ENCODE measurements around the gene RYR3.

RYR3 gene

DNA sequence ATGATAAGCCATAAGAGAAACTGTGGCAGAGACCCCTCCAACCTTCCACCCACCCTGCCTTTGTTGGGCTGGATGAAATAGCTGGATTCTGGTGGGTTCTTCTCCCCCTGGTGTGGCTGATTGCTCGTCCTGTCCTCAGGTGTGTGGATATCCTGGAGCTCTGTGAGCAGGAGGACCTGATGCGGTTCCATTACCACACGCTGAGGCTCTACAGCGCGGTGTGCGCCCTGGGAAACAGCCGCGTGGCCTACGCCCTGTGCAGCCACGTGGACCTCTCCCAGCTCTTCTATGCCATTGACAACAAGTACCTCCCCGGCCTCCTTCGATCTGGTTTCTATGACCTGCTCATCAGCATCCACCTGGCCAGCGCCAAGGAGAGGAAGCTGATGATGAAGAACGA, 351.2 kb downstream of the RYR3 start:
- no peak overlapping the region for H3K4me3 ChIP-seq (ENCODE audit: control insufficient read depth, low read depth, low read length)
- DNase-seq (ENCODE audit: low read depth): no peak

DNA sequence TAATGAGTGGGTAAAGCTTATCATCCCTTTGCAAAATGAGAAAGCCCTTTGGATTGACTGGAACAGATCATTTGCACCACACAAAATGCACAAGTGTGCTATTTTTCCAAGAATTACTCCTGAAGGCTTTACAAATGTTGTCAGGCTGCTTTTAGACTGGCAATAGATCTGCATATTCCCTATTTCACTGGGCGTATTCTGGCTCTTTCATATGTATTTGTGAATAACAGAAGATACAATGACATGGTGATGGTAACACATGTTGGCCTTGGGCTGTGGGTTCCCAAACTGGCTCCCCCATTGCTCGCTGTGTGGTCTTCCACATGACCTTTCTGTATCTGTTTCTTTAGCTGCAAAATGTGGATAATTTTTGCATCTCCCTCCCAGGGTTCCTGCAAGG, 354.2 kb downstream of the RYR3 start:
- H3K4me3 ChIP-seq (ENCODE audit: control insufficient read depth, low read depth, low read length): no peak overlapping the region
- no peak for DNase-seq (ENCODE audit: low read depth)
- TF ChIP-seq, protein P1, sequence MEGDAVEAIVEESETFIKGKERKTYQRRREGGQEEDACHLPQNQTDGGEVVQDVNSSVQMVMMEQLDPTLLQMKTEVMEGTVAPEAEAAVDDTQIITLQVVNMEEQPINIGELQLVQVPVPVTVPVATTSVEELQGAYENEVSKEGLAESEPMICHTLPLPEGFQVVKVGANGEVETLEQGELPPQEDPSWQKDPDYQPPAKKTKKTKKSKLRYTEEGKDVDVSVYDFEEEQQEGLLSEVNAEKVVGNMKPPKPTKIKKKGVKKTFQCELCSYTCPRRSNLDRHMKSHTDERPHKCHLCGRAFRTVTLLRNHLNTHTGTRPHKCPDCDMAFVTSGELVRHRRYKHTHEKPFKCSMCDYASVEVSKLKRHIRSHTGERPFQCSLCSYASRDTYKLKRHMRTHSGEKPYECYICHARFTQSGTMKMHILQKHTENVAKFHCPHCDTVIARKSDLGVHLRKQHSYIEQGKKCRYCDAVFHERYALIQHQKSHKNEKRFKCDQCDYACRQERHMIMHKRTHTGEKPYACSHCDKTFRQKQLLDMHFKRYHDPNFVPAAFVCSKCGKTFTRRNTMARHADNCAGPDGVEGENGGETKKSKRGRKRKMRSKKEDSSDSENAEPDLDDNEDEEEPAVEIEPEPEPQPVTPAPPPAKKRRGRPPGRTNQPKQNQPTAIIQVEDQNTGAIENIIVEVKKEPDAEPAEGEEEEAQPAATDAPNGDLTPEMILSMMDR (IDR thresholded peaks at IDR 0.05; ENCODE audit: control insufficient read depth, insufficient read depth, low read depth, low read length, missing control alignments): no peak

More for the DNA sequence above, 351.2 kb downstream of the RYR3 start:
- TF ChIP-seq, protein P1 (IDR thresholded peaks at IDR 0.05; ENCODE audit: control insufficient read depth, insufficient read depth, low read depth, low read length, missing control alignments): no peak

DNA sequence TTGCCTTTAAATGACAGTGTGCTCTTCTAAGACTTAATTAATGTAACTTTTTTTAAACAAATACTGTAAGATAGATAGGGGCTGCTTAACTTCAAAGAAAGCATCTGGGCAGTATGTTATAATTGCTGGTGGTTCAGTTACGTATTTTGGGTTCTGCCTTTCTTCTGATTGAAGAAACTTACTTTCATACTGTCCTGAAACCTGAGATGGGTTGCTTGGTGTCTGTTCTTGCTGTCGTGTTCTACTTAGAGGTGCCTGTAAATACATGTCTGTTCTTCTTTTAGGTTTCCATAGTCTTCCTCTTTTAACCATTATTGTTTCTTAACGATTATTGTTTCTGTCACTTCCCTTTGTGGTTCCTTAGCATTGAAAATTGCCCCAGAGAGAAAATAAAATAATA, 359.8 kb downstream of the RYR3 start:
- TF ChIP-seq, protein P1 (IDR thresholded peaks at IDR 0.05; ENCODE audit: control insufficient read depth, insufficient read depth, low read depth, low read length, missing control alignments): no peak
- H3K4me3 ChIP-seq (ENCODE audit: control insufficient read depth, low read depth, low read length): no peak overlapping the region
- DNase-seq (ENCODE audit: low read depth): no peak

DNA sequence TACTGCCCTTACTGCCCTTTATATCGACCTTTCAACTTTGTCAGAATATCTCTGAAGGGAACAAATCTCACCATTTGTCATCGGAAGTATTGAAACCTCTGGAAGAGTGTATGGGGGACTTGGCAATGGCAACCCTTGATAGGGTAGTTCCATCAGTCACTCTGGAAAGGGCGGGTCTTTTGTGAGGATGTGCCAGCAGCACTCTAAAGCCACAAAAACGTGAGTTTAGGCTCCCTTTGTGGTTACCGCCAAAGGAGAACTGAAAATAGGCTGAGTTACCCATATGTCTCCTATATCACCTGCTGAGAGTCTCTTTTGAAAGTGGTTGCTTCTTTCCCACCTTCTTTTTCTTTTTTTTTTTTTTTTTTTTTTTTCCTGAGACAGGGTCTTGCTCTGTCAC, 360.7 kb downstream of the RYR3 start:
- DNase-seq (ENCODE audit: low read depth): no peak
- no peak overlapping the region for H3K4me3 ChIP-seq (ENCODE audit: control insufficient read depth, low read depth, low read length)
- TF ChIP-seq, protein P1 (IDR thresholded peaks at IDR 0.05; ENCODE audit: control insufficient read depth, insufficient read depth, low read depth, low read length, missing control alignments): no peak

DNA sequence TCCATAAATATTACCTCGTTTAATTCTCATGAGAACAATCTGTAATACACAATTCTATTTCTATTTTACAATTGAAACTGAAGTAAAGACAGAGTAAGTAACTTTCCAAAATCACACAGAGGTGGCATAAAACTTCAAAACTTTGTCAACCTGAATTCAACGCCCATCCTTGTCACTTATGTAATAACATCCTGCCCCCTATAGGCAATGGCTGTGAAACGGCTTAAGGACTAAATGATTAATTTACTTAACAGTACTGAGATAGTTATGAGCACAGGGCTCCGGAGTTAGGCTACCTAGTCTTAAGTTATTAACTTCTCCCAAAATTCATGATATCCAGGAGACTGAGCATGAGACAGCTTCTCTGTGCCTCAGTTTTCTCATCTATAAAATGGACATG, 364.5 kb downstream of the RYR3 start:
- DNase-seq (ENCODE audit: low read depth): no peak
- H3K4me3 ChIP-seq (ENCODE audit: control insufficient read depth, low read depth, low read length): no peak overlapping the region
- TF ChIP-seq, protein P1 (IDR thresholded peaks at IDR 0.05; ENCODE audit: control insufficient read depth, insufficient read depth, low read depth, low read length, missing control alignments): no peak

DNA sequence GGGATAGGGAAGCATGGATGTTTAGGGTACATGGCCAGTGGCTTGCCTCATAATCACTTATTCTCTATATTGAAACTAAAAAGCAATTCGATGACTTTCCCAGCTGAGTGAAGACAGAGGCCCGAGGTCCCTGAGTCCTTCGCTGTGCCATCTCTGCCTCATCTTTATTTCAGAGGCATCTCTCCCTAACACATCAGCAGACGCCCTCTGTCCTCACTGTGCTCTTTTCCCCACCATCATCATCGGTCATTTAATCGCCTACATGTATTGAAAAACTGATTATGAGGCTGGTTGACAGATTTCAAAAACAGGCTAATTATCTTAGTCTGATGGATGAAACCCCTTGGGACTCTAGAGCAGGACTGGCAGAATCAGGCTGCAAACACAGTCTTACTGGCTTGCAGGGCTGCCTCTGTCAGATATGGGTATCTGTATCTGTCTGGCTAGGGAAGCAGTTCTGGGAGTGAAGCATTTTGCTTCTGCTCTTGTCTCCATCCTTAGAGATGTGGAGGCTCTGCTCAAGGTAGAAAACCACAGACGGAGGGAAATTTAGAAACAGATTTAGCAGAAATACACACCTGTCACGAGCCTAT, 366.6 kb downstream of the RYR3 start:
- TF ChIP-seq, protein P1 (IDR thresholded peaks at IDR 0.05; ENCODE audit: control insufficient read depth, insufficient read depth, low read depth, low read length, missing control alignments): no peak
- H3K4me3 ChIP-seq (ENCODE audit: control insufficient read depth, low read depth, low read length): no peak overlapping the region
- no peak for DNase-seq (ENCODE audit: low read depth)

DNA sequence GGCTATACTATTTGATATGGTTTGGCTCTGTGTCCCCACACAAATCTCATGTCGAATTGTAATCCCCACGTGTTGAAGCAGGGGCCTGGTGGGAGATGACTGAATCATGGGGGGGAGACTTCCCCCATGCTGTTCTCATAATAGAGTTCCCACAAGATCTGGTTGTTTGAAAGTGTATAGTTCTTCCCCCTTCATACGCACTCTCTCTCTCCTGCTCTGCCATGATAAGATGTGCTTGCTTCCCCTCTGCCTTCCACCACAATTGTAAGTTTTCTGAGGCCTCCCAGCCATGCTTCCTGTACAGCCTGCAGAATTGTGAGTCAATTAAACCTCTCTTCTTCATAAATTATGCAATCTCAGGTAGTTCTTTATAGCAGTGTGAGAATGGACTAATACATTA, 367.4 kb downstream of the RYR3 start:
- DNase-seq (ENCODE audit: low read depth): no peak
- TF ChIP-seq, protein P1 (IDR thresholded peaks at IDR 0.05; ENCODE audit: control insufficient read depth, insufficient read depth, low read depth, low read length, missing control alignments): no peak
- H3K4me3 ChIP-seq (ENCODE audit: control insufficient read depth, low read depth, low read length): no peak overlapping the region

Data from AG09309 (cell line).